Measurements from ENCODE around the gene PRXL2C. TPM values are rescaled to one million over a fixed set of nuclear protein-coding genes. Genes with fewer than 3 reads are reported as not detected.
"Not testable (repeated sequence)": the region's sequence is repeated elsewhere in the genome, so short reads cannot be mapped to it uniquely, and the experiment has no call there.

PRXL2C gene
- total and polyA plus RNA-seq, 9 of the 15 experiments (the other 6 are each of a cell fraction or from before 2014, with no cell fraction given): 3.6 to 15.3 (median 10.6) TPM

DNA sequence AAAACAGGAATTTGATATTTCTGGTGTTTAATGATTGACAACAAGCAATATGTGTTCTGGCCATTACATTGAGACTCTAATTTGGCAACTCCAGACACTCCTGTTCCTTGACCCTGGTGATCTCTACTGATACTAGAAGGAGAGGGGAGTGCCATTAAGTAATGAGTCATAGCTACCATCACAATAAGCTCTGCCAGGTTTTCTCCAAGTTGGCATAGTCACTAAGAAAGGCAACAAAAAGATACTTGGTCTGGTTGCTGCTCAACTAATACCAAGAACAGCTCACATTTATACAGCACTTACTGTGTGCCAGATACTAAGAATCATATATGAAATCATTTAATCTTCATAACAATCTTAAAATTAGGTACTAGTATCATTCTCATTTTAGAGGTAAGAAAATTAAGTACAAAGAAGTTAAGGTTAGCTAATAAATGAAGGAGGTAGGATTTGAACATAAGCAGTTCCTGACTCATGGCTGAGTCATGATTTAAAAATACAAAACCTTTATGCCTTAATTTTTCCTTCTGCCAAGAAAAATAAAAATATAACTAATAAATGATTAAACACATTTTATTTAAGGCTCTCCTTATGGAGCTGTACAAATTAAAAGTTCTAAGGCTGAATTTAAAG lies 19.9 kb upstream of the PRXL2C start:
- no peak overlapping the region for H3K4me2 ChIP-seq (ENCODE audit: insufficient read depth, low read length)
- no peak for ATAC-seq
- in situ Hi-C loops (cut with MboI): loop anchor here (25.0 kb wide), 1 partner anchor 238 kb away; no protein-coding TSS in a partner anchor
- ChIA-PET CTCF (ENCODE audit: low intra/inter-chr PET ratio) (no interaction called here), POLR2A (no interaction called here)
- 0 out of 2 replicates have a peak, but pooled peaks cover 2% of the 10 kb centered on the region for H3K9me3 ChIP-seq (replicated peaks; ENCODE audit: control insufficient read depth, insufficient read depth, low read depth, low read length)
- BruUV-seq (replicated peaks): no TSS peak
- H3K4me1 ChIP-seq (replicated peaks in 1 of 2; ENCODE audit: control insufficient read depth in 2 of 2, insufficient read depth in 2 of 2, low read length in 2 of 2): peaks cover 0 to under 1% of the 10 kb centered on the region in 2 experiments; a peak in 3 of 5 replicates
- H3K27ac ChIP-seq (ENCODE audit: extremely low read depth, low read depth, low read length): no peak overlapping the region
- H3K36me3 ChIP-seq (ENCODE audit: control insufficient read depth, insufficient read depth, low read length): no peaks in the 10 kb centered on the region
- H3K79me2 ChIP-seq (ENCODE audit: control insufficient read depth, insufficient read depth, low read length): no peaks in the 10 kb centered on the region
- TF ChIP-seq FOSL1 (tag; conservative IDR thresholded peaks at IDR 0.05): peak; percentile 44
- no peak for TF ChIP-seq CBFA2T2 (conservative IDR thresholded peaks at IDR 0.05)
- TF ChIP-seq SMC3 (conservative IDR thresholded peaks at IDR 0.05; ENCODE audit: insufficient read depth, low read depth, low read length): no peak
- TF ChIP-seq BRD4 (IDR thresholded peaks at IDR 0.05): no peak
- no peak for TF ChIP-seq GABPB1 (CRISPR knock-in tag; IDR thresholded peaks at IDR 0.05)
- TF ChIP-seq TEAD2 (tag; IDR thresholded peaks at IDR 0.05): no peak
- intact Hi-C loops (cut with micrococcal nuclease): no loop called here
- no peak for FAIRE-seq
- no peaks in the 10 kb centered on the region for H3K9me1 ChIP-seq (ENCODE audit: control insufficient read depth, insufficient read depth, low read length)
- no peaks in the 10 kb centered on the region for H4K20me1 ChIP-seq (replicated peaks; ENCODE audit: control insufficient read depth, insufficient read depth, low read length)
- DNase-seq (ENCODE audit: extremely low read depth in 1 of 4, low spot score in 3 of 4): no peak
- H3K4me3 ChIP-seq: no peak overlapping the region
- no peak overlapping the region for H2AFZ ChIP-seq (ENCODE audit: low read depth, low read length)
- H3K27me3 ChIP-seq (ENCODE audit: control insufficient read depth in 2 of 2, insufficient read depth in 2 of 2, low read length in 2 of 2): no peaks in the 10 kb centered on the region
- no peak overlapping the region for H3K9ac ChIP-seq (ENCODE audit: insufficient read depth in 1 of 2, low read depth in 2 of 2, low read length in 2 of 2)

DNA sequence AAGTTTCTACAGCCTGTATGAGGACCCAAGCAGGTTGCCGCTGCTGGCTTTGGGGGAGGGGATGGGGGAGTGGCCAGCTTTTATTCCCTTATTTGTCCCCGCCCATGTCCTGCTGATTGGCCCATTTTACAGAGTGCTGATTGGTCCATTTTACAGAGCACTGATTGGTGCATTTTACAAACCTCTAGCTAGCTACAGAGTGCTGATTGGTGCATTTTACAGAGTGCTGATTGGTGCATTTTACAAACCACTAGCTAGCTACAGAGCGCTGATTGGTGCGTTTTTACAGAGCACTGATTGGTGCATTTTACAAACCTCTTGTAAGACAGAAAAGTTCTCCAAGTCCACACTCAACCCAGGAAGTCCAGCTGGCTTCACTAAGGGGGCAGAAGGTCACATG lies 18.7 kb upstream of the PRXL2C start:
- H2AFZ ChIP-seq (ENCODE audit: low read depth, low read length); H3K9me1 ChIP-seq (ENCODE audit: control insufficient read depth, insufficient read depth, low read length); H3K4me2 ChIP-seq (ENCODE audit: insufficient read depth, low read length); H3K36me3 ChIP-seq (ENCODE audit: control insufficient read depth, insufficient read depth, low read length); ATAC-seq; H4K20me1 ChIP-seq (replicated peaks; ENCODE audit: control insufficient read depth, insufficient read depth, low read length); H3K27ac ChIP-seq (ENCODE audit: extremely low read depth, low read depth, low read length); CTCF ChIA-PET (ENCODE audit: low intra/inter-chr PET ratio); H3K4me3 ChIP-seq; DNase-seq (ENCODE audit: extremely low read depth in 1 of 4, low spot score in 3 of 4); BruUV-seq (replicated peaks); intact Hi-C loops (cut with micrococcal nuclease); POLR2A ChIA-PET; H3K27me3 ChIP-seq (ENCODE audit: control insufficient read depth in 2 of 2, insufficient read depth in 2 of 2, low read length in 2 of 2); FAIRE-seq; H3K79me2 ChIP-seq (ENCODE audit: control insufficient read depth, insufficient read depth, low read length); H3K4me1 ChIP-seq (replicated peaks in 1 of 2; ENCODE audit: control insufficient read depth in 2 of 2, insufficient read depth in 2 of 2, low read length in 2 of 2); H3K9me3 ChIP-seq (replicated peaks; ENCODE audit: control insufficient read depth, insufficient read depth, low read depth, low read length); H3K9ac ChIP-seq (ENCODE audit: insufficient read depth in 1 of 2, low read depth in 2 of 2, low read length in 2 of 2): not testable (repeated sequence)
- TF ChIP-seq C11orf30 (IDR thresholded peaks at IDR 0.05; ENCODE audit: low read depth) (0 out of 2 replicates have a peak, but pooled peaks have one; percentile 22), ASH1L (IDR thresholded peaks at IDR 0.05; ENCODE audit: borderline replicate concordance, low read depth, partially characterized antibody) (peak; percentile 47), NFYB (IDR thresholded peaks at IDR 0.05; ENCODE audit: extremely low read depth, insufficient read length) (peak; percentile 57), ZNF316 (IDR thresholded peaks at IDR 0.05) (peak; percentile 61)
- in situ Hi-C loops (cut with MboI): loop anchor here (25.0 kb wide), 1 partner anchor 236 kb away; no protein-coding TSS in a partner anchor
- 37% methylated on average over 4 of the region's 4 CpGs for WGBS (ENCODE audit: insufficient coverage, low coverage, missing lambda C conversion rate)
